ENCODE results near the gene RYK.

The RYK gene

GRCh38 chr3:134146666-134147065 is 104.0 kb downstream of the RYK start:
- DNase-seq, result no peak

DNA sequence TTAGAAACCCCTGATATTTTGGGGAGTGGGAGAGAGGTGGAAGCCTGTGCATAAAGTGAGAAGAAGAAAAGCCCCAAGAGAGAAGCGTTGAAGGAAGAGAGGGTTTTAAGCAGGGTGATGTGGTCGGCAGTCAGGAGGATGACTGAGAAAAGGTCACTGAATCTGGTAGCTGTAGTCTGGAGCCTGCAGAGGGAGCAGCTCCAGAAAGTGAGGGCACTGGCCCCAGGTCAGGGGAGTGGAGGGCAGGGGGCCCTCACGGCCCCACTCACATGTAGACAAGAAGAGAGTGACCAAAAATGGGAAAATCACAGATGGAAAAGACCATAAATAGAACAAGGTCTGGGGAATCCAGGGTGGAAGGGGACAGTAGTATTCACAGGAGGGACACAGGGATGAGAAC is 105.5 kb downstream of the RYK start:
- no peak for DNase-seq

- no peak for DNase-seq
Observed at GRCh38 chr3:134144694-134145093, 106.0 kb downstream of the RYK start.

DNA sequence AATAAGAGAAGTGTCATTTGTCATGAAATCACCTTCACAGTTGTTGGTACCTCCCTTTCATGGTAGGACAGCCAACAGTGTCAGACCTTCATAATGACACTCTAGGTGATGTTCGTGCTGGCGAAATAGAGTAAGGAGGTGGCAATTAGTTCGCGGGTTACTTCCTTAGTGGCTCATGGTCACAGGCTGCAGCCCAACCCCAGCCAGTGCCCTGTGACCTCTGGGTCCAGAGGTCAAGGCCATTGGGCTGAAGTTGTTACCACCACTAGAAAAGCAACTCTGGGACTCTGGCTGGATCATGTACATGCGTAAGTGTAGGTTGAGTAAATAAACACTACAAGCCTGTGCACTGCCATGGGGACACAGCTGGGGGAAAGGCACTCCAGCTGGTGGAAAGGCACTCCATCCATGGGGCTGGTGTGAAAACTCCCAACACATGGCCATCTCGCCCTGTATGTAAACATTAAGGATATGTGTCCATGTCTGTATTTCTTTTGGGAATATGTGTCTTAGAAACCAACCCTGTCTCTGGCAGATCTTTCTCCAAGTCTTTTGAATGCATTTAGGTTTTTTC is 106.7 kb downstream of the RYK start:
- no peak for DNase-seq

- no peak for DNase-seq
Observed at GRCh38 chr3:134136604-134137003, 114.1 kb downstream of the RYK start.

GRCh38 chr3:134134698-134135415 is 115.8 kb downstream of the RYK start:
- DNase-seq, result no peak

DNA sequence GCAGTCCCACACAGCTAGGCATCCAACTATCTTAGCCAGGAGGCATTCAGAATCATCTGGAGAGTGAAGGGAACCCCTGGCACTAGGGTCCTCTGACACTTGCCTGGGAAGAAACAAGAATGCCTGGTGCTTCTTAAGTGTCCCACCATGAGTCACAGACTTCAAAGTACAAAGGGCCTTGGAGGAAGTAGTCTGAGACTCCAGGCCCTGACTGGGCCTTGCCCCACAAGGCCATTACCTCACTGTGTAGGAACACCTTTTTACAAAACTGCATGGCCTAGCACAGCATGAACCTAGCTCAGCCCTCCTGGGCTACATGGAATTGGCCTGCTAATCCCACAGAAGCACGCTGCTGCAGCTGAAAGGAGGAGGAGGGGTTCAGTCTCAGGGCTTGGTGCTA is 116.4 kb downstream of the RYK start:
- DNase-seq, result no peak

DNA sequence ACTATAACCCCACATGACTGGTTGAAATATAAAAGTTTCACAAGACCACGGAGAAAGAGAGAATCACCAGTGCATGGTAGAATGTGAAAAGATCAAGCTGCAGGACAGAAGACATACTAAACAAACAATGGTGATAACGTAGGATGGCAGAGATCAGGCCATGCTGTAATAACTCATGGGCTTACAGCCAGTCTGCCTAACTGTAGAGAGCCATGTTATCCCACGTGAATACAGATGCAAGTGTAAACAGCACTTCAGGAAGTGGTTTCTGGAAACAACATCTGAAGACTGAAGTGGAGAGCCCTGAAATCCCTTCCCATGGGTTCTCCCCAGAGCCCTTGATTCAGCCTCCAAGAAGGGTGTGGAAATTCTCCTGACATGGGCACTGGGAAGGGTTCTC is 117.7 kb downstream of the RYK start:
- no peak for DNase-seq

- no peak for DNase-seq
Observed at GRCh38 chr3:134126153-134126552, 124.5 kb downstream of the RYK start.

DNA sequence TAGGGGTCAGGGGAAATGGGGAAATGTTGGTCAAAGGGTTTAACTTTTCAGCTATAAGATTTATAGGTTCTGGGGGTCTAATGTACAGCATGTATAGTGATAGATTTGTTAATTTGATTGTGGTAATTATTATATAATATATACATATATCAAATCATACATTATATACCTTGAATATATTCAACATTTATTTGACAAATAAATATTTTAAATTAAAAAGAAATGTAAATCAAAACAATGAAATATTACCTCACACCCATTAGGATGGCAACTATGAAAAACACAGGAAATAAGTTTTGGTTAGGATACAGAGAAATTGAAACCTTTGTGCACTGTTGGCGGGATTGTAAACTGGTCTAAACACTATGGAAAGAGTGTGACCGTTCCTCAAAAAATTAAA is 135.9 kb downstream of the RYK start:
- DNase-seq, result no peak

DNA sequence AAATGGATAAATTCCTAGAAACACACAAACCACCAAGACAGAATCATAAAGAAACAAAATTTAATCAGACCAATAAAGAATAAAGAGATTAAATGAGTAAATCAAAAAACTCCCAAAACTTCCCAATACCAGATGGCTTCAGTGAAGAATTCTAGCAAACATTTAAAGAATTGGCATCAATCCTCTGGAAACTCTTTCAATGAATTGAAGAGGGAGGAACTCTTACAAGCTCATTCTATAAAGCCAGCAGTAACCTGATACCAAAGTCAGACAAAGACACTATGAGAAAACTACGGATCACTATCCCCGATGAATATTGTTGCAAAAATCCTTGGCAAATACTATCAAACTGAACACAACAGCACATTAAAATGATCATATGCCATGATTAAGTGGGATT is 139.0 kb downstream of the RYK start:
- no peak for DNase-seq

DNA sequence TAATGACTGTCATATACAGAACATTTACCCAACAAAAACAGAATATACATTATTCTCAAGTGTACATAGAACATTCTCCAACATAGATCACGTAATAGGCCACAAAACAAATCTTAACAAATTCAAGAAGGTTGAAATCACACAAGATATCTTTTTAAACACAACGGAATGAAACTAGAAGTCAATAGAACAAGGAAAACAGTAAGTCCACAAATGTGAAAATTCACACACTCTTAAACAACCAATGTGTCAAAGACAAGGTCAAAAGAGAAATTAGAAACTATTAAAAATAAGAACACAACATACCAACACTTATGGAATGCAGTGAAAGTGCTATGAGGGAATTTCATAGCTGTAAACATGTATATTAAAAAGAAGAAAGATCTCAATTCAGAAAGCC is 139.7 kb downstream of the RYK start:
- no peak for DNase-seq

Measured in NCI-H82 (cell line).